Body of pancreas (tissue), 4 donors: ENCODE data around the gene IFI27. TPM values are rescaled to one million over a fixed set of nuclear protein-coding genes. Genes with fewer than 3 reads are reported as not detected.

Source experiments
- ATAC-seq: fragments of 150-250 bp; one replicate; pipeline ENCODE4 v1.9.1; 2016
- DNase-seq, 4 donors: peaks; one replicate each; pipeline ENCODE4 v3.0.0-alpha.2; 2019
- H3K27ac ChIP-seq, 4 donors: fragments of 200-600 bp; sonication (generic); 1 replicate in 3 of 4; 2 replicates in 1 of 4; pipeline versions ENCODE4 v1.5.1 to v1.6.1; 2016 to 2019; ENCODE audit warnings: mild to moderate bottlenecking in 1 of 4, mixed read lengths in 1 of 4, moderate library complexity in 1 of 4
- H3K27me3 ChIP-seq, 2 donors: fragments of 200-600 bp; sonication (generic); one replicate each; pipeline ENCODE4 v1.6.0; 2016; ENCODE audit warnings: mild to moderate bottlenecking in 1 of 2
- H3K36me3 ChIP-seq, 2 donors: fragments of 200-600 bp; sonication (generic); replicated peaks in 1 of 2; 2 replicates each; pipeline ENCODE4 v1.5.1; 2016; ENCODE audit warnings: low read depth in 2 of 2; ENCODE audit not compliant: insufficient read depth in 1 of 2
- H3K4me1 ChIP-seq: fragments of 200-600 bp; sonication (generic); one replicate; pipeline ENCODE4 v1.6.0; 2016
- H3K4me3 ChIP-seq, 2 donors: fragments of 200-600 bp; sonication (generic); 1 replicate in 1 of 2; 2 replicates in 1 of 2; pipeline ENCODE4 v1.5.1; 2016 to 2019
- H3K9me3 ChIP-seq, 3 donors: fragments of 200-600 bp; sonication (generic); 1 replicate in 2 of 3; 2 replicates in 1 of 3; pipeline ENCODE4 v1.5.1; 2016
- POLR2A ChIP-seq, 3 donors: fragments of 450-650 bp; IDR thresholded peaks; one replicate each; pipeline ENCODE4 v1.6.1; 2016; ENCODE audit warnings: antibody characterized with exemption in 3 of 3, mild to moderate bottlenecking in 2 of 3
- WGBS, 2 donors: methylation state at CpG; one replicate each; pipeline ENCODE4 v1.1.5; 2017; 5-methylcytosine and 5-hydroxymethylcytosine counted together
- intact Hi-C: fragments of 100-400 bp; cut with DNase I; formaldehyde crosslinking; loops from one replicate; pipeline ENCODE4 v1.15.1; 2023
- total RNA-seq, 2 donors: library from RNA; depleted of rRNA; stranded (reverse); fragments of >200 nt; gene quantifications; one replicate each; pipeline ENCODE4 v1.1.0, GENCODE V29; 2016
- TF ChIP-seq, protein P1 (sequence below), 7 experiments: fragments of 450-650 bp in 4 of 7; fragments of 200-600 bp in 3 of 7; sonication (generic) in 3 of 7; IDR thresholded peaks; one replicate each; pipeline ENCODE4 v1.5.1; 2016 to 2019; ENCODE audit warnings: antibody characterized with exemption in 7 of 7

Gene IFI27
- total RNA-seq, 2 donors from 2014 or later = 8.8 to 38.6 TPM

DNA sequence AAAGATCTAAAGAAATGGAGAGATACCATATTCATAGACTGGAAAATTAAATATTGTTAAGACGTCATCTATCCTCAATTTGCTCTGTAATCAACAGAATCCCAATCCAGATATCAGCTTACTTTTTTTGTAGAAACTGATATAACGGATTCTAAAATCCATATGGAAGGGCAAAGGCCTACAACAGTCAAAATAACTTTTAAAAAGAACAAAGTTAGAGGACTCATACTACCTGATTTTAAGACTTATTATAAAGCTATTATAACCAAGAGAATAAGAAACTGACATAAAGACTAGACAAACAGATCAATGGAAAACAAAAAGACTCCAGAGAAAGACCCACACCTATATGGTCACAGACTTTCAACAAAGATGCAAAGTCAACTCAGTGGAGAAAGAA is 35.5 kb upstream of the IFI27 start:
- WGBS, 2 donors = 85 to 90% methylated on average over 2 of the region's 2 CpGs
- Histone ChIP-seq H3K27ac (no peak overlapping the region), H3K4me1 (peaks cover 47% of the 10 kb centered on the region), H3K27me3 (no peaks in the 10 kb centered on the region), H3K9me3 (no peaks in the 10 kb centered on the region), H3K4me3 (no peak overlapping the region), H3K36me3 (no peaks in the 10 kb centered on the region)
- intact Hi-C loops = no loop called here
- ATAC-seq (no peak), DNase-seq (no peak)
- TF ChIP-seq POLR2A (IDR thresholded peaks at IDR 0.05) = no peak
- TF ChIP-seq, protein P1, sequence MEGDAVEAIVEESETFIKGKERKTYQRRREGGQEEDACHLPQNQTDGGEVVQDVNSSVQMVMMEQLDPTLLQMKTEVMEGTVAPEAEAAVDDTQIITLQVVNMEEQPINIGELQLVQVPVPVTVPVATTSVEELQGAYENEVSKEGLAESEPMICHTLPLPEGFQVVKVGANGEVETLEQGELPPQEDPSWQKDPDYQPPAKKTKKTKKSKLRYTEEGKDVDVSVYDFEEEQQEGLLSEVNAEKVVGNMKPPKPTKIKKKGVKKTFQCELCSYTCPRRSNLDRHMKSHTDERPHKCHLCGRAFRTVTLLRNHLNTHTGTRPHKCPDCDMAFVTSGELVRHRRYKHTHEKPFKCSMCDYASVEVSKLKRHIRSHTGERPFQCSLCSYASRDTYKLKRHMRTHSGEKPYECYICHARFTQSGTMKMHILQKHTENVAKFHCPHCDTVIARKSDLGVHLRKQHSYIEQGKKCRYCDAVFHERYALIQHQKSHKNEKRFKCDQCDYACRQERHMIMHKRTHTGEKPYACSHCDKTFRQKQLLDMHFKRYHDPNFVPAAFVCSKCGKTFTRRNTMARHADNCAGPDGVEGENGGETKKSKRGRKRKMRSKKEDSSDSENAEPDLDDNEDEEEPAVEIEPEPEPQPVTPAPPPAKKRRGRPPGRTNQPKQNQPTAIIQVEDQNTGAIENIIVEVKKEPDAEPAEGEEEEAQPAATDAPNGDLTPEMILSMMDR (IDR thresholded peaks at IDR 0.05) = no peak

DNA sequence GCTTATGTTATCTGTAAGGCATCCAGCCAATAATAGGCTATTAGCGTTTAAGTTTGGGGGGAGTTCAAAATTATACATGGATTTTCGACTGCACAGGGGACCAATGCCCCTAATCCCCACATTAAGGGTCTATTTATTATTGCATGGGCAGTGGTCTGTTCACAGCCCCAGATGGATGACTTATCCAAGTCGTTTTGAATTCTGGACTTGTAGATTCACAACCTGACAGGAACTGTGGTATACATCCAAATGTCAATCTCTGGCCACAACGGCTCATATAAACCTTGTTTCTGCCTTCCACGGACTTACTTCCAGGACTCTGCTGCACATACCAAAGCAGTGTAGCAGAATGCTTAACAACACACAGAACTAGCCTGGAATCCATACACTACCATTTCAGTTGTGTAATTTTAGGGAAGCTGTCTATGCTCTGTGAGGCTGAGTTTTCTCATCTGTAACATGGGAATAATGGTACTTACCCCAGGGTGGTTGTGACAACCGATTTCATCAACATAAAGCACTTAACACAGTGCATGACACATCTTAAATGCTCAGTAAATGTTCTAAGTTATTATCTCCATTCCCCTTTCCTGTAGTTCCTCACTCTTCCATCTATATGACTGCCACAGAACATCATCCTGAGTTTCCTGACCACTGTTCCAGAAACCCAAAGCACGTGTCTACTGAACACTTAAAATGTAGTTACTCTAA is 33.3 kb upstream of the IFI27 start:
- no peaks in the 10 kb centered on the region for H3K36me3 ChIP-seq
- peaks cover 54% of the 10 kb centered on the region for H3K4me1 ChIP-seq
- WGBS, 2 donors = 33 to 44% methylated on average over 7 of the region's 7 CpGs
- no peak overlapping the region for H3K27ac ChIP-seq
- no peak overlapping the region for H3K4me3 ChIP-seq
- DNase-seq = no peak
- no peak for ATAC-seq
- TF ChIP-seq POLR2A (IDR thresholded peaks at IDR 0.05) = no peak
- TF ChIP-seq, protein P1 (IDR thresholded peaks at IDR 0.05) = no peak
- intact Hi-C loops = no loop called here
- no peaks in the 10 kb centered on the region for H3K9me3 ChIP-seq
- no peaks in the 10 kb centered on the region for H3K27me3 ChIP-seq

DNA sequence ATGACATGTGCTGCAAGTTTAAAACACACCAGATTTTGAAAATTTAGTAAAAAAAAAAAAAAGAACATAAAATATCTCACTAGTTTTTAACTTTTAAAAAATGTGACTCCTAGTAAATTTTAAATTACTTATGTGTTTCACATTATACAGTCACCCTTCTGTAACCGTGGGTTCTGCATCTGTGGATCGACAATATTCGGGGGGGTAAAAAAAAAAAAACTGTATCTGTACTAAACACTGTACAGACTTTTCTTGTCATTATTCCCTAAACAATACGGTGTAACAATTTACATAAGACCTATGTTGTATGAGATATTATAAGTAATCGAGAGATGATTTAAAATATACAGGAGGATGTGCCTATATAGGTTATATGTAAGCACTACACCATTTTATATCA is 32.7 kb upstream of the IFI27 start:
- H3K4me1 ChIP-seq = peaks cover 54% of the 10 kb centered on the region
- no peaks in the 10 kb centered on the region for H3K36me3 ChIP-seq
- DNase-seq (no peak), ATAC-seq (no peak)
- intact Hi-C loops = no loop called here
- H3K27me3 ChIP-seq = no peaks in the 10 kb centered on the region
- no peak overlapping the region for H3K27ac ChIP-seq
- H3K9me3 ChIP-seq = no peaks in the 10 kb centered on the region
- 67 to 71% methylated on average over 5 of the region's 5 CpGs for WGBS, 2 donors
- TF ChIP-seq, protein P1 (IDR thresholded peaks at IDR 0.05) = no peak
- no peak for TF ChIP-seq POLR2A (IDR thresholded peaks at IDR 0.05)
- no peak overlapping the region for H3K4me3 ChIP-seq

DNA sequence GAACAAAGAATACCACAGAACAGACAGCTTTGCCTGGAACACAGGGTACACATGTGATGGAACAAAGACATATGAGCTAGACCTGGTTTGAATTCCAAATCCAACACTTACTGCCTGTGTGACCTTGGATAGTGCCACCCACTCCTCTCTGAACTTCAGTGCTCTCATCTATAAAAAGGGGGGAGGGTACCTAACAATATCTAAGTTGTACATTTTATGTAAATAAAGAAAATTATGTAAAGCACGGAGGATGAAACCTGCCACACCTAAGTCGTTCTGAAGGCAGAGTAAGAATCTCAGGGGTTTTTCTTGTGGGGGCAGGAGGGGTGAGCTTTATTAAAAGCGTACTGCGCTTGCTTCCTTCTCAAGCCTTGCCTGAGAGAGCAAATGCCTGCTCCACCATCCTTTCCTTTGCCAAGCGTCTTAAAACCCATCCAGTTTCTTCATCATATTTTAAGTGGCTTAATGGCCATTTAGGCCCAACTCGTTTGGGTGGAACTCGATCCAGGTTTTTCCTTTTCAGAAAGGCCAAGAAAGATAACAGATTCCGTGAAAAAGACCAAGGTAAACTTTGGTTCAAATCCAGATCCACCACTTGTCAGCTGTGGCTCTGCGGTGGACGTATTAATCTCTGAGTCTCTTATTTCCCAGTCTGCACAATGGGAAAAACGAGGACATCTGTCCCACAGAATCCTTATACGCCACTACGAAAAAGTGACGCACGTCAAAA is 30.5 kb upstream of the IFI27 start:
- Histone ChIP-seq H3K27me3 (no peaks in the 10 kb centered on the region), H3K4me3 (peak overlapping the region; percentile 82 to 85), H3K27ac (peak overlapping the region; percentile 48 to 92 (median 84)), H3K4me1 (peaks cover 53% of the 10 kb centered on the region), H3K36me3 (no peaks in the 10 kb centered on the region), H3K9me3 (no peaks in the 10 kb centered on the region)
- intact Hi-C loops = no loop called here
- ATAC-seq (no peak), DNase-seq (peak in 1 of 4 donors; percentile 60)
- WGBS, 2 donors = 3 to 5% methylated on average over 15 of the region's 15 CpGs
- no peak for TF ChIP-seq POLR2A (IDR thresholded peaks at IDR 0.05)
- TF ChIP-seq, protein P1 (IDR thresholded peaks at IDR 0.05) = no peak
